HUES6 (cell line): ENCODE measurements around the gene ARHGEF38.

Experiments
- H3K27ac ChIP-seq: 2 replicates; pipeline ENCODE4 v1.7.0; 2013; ENCODE audit warnings: low read depth, mild to moderate bottlenecking, low read length, inconsistent platforms
- H3K27me3 ChIP-seq: 2 replicates; pipeline ENCODE4 v1.6.1; 2013; ENCODE audit warnings: low read length; ENCODE audit not compliant: control insufficient read depth, insufficient read depth
- H3K36me3 ChIP-seq: 2 replicates; pipeline ENCODE4 v1.6.1; 2013; ENCODE audit warnings: low read length; ENCODE audit not compliant: control insufficient read depth, insufficient read depth
- H3K4me1 ChIP-seq: 2 replicates; pipeline ENCODE4 v1.6.1; 2013; ENCODE audit warnings: low read length; ENCODE audit not compliant: control insufficient read depth, insufficient read depth
- H3K4me3 ChIP-seq: 2 replicates; pipeline ENCODE4 v1.5.1; 2013; ENCODE audit warnings: low read depth, low read length
- H3K9ac ChIP-seq: one replicate; pipeline ENCODE4 v1.6.1; 2013; ENCODE audit warnings: mild to moderate bottlenecking, low read length
- H3K9me3 ChIP-seq: 2 replicates; pipeline ENCODE4 v1.6.1; 2013; ENCODE audit warnings: low read depth, low read length; ENCODE audit not compliant: control insufficient read depth, insufficient read depth

ARHGEF38 gene

DNA sequence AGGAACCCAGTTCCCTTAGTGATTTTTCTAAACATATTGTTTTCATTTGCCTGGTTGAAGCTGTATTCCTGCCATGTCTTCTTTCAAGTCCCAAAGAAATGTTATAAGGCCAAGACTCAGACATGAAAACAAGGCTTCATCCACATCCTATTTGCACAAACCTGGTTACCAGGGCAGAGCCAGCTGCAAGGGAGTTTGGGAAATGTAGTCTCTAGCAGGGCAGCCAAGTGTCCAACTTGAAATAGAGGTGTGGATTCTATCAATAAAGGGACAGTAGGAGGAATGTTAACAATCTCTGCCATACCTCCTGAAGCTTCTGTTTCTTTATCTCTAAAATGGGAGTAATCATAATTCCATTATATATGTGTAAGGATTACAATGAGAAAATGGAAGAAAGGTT is 99.5 kb downstream of the ARHGEF38 start:
- Histone ChIP-seq H3K36me3 (no peaks in the 10 kb centered on the region), H3K9ac (no peak overlapping the region), H3K27ac (no peak overlapping the region), H3K4me1 (no peaks in the 10 kb centered on the region), H3K27me3 (no peaks in the 10 kb centered on the region), H3K9me3 (no peaks in the 10 kb centered on the region), H3K4me3 (no peak overlapping the region)

DNA sequence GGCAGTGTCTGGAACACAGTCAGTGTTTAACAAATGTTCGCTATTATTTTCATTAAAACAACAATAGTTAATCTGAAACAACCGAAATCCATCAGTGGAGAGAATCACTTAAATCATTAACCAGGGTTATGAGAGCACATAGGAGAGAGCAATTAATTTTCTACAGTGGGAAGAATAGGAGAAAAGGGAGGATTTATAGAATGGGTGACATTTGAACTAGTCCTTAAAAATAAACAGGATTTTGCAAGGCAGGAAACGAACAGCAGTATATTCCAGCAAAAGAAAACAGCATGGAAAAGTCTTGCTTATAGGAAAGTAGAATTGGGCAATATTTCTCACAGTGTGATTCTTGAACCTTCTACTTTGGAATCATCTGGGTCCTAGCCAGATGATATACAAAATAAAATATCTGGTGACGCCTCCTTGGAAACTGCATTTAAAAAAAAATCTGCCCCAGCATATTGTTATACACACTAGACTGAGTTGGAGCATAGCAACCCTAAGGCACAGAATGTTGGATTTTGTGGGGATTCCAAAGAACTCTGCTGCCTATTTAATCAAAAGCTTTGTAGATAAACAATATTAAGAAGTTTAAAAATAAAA is 100.0 kb downstream of the ARHGEF38 start:
- no peaks in the 10 kb centered on the region for H3K36me3 ChIP-seq
- no peak overlapping the region for H3K4me3 ChIP-seq
- no peak overlapping the region for H3K9ac ChIP-seq
- H3K4me1 ChIP-seq: no peaks in the 10 kb centered on the region
- H3K27ac ChIP-seq: no peak overlapping the region
- no peaks in the 10 kb centered on the region for H3K9me3 ChIP-seq
- H3K27me3 ChIP-seq: no peaks in the 10 kb centered on the region

DNA sequence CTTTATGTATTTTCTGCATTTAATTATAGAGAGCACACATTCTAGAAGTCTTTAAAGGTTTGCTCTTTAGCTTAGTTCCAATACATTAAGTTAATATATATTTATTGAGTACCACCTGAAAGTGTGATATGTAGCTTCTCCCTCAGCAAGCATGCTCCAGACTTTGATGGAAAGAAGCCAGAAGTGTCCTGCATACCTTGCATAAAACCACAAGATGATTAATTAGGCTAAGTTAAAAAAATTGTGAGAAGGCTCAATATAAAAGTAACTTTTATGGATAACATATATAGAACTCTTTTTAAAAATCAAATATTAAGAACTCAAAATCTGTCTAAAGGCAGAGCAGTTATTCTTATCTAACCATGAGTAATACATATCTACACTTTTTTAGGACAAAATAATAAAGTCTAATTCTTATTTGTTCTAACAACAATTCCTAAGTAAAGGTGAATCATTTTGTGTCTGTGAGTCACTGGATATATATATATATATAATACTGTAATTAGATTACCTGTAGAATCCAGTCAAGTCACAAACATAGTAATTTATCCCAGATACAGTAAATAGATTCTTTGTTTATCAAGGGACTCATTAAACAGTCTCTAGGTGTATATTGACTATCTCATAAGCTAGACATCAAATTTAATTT is 104.8 kb downstream of the ARHGEF38 start:
- Histone ChIP-seq H3K36me3 (no peaks in the 10 kb centered on the region), H3K9me3 (no peaks in the 10 kb centered on the region), H3K9ac (no peak overlapping the region), H3K27ac (no peak overlapping the region), H3K27me3 (no peaks in the 10 kb centered on the region), H3K4me3 (no peak overlapping the region), H3K4me1 (no peaks in the 10 kb centered on the region)

DNA sequence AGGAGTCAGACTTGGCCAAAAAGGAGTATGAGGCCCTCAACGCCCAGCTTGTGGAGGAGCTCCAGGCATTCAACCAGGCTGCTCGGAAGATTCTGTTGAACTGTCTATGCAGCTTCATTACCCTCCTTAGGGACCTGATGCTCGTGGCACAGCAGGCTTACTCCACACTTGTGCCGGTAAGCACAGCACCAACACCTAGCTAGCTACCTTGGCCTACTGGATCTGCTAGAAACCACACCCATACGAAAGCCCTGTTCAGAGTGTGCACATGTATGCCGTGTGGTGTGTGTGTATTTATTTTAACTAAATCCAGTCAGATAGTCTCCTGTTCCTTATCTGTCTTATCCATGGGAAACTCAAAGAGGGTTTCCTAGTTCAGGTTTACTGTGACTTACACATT is 106.8 kb downstream of the ARHGEF38 start:
- Histone ChIP-seq H3K27ac (no peak overlapping the region), H3K27me3 (no peaks in the 10 kb centered on the region), H3K9me3 (no peaks in the 10 kb centered on the region), H3K36me3 (no peaks in the 10 kb centered on the region), H3K4me1 (no peaks in the 10 kb centered on the region), H3K9ac (no peak overlapping the region), H3K4me3 (no peak overlapping the region)

- Histone ChIP-seq H3K4me1 (no peaks in the 10 kb centered on the region), H3K9ac (no peak overlapping the region), H3K27ac (no peak overlapping the region), H3K9me3 (no peaks in the 10 kb centered on the region), H3K36me3 (no peaks in the 10 kb centered on the region), H3K4me3 (no peak overlapping the region), H3K27me3 (no peaks in the 10 kb centered on the region)
Observed at GRCh38 chr4:105661028-105661427, 108.6 kb downstream of the ARHGEF38 start.

DNA sequence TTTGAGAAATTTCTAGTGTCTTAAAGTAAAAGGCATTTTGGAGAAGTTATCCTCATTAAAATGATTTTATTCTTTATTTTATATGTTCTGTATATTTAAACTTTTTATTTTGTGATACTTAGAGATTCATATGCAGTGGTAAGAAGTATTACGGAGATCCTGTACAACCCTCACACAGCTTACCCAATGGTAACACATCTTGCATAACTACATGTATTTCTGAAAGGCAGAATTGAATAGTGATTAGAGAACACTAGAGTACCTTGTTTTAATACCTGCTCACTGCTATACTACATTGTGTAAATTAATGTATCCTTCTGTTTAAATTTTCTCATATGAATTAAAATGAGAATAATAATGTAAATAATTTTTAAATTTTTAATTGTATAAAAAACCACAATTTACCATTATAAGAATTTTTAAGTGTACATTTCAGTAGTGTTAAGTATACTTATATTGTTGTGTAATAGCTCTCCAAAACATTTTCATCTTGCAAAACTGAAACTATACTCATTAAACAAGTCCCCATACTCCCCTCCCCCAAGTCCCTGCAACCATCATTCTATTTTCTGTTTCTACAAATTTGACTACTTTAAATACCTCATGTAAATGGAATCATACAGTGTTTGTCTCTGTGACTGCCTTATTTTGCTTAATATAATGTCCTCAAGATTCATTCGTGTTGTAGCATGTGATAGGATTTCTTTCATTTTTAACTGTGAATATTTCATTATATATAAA is 110.7 kb downstream of the ARHGEF38 start:
- Histone ChIP-seq H3K27ac (no peak overlapping the region), H3K9ac (no peak overlapping the region), H3K4me1 (no peaks in the 10 kb centered on the region), H3K36me3 (no peaks in the 10 kb centered on the region), H3K4me3 (no peak overlapping the region), H3K27me3 (no peaks in the 10 kb centered on the region; the same call in 1 of the 2 replicates), H3K9me3 (no peaks in the 10 kb centered on the region)

DNA sequence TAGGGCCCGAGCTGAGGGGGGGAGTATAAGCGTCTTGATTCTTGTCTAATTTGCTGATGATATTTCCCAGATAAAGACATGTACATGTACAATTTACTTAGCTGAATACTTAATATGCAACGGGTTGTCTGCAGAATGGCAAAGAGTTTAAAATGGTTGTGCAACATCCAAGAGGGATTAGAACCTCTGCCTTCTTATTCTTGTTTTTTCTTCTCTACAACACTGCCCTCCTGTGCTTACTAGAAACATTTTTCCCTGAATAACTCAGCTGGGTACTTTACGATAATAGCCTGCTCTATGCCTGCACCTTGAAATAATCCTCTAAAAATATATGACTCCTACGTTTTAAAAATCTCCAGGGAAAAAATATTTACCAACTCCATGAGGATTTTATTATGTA is 114.3 kb downstream of the ARHGEF38 start:
- Histone ChIP-seq H3K27ac (no peak overlapping the region), H3K36me3 (no peaks in the 10 kb centered on the region), H3K4me3 (no peak overlapping the region), H3K9ac (no peak overlapping the region), H3K27me3 (no peaks in the 10 kb centered on the region; the same call in 1 of the 2 replicates), H3K4me1 (no peaks in the 10 kb centered on the region), H3K9me3 (no peaks in the 10 kb centered on the region)

DNA sequence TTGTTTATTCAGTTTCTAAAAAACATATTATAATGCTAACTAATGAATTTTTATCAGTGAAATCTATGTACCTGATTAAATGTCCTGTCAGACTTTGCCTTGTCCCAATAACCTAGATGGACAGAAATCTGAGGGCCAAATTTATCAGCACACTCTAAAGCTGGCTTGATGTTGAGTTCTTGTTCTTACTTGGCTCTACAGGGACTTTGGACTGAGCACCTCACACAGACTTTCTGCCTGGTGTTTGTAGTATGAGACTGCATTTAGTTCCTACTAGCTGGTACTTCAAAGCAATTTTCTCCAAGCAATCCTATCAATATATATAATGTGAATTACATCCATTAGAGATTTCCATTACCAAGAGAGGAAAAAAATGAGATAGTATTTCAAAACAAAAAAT is 118.3 kb downstream of the ARHGEF38 start:
- Histone ChIP-seq H3K27me3 (no peaks in the 10 kb centered on the region; the same call in 1 of the 2 replicates), H3K9ac (no peak overlapping the region)

DNA sequence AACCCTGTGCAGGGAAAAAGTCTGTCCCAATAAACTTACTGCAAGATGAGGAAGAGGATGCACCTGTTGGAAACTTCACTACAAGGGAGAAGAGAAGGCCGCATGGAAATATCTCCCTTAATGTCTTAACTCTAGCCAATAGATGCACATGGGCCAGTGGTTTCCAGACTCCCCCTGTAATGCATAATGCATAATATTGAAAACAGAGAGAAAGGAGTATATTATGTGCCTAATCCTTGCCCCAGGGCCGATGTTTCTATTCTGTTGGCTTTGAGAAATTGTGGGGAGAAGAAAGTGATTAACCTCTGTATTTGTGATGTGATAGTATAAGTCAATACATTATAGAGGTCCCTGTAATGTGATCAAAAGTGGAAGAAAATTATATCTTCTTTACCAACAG is 118.9 kb downstream of the ARHGEF38 start:
- H3K27ac ChIP-seq: no peak overlapping the region
- no peak overlapping the region for H3K9ac ChIP-seq
- no peaks in the 10 kb centered on the region; the same call in 1 of the 2 replicates for H3K27me3 ChIP-seq
- no peaks in the 10 kb centered on the region for H3K36me3 ChIP-seq
- no peaks in the 10 kb centered on the region for H3K9me3 ChIP-seq
- H3K4me3 ChIP-seq: no peak overlapping the region
- no peaks in the 10 kb centered on the region for H3K4me1 ChIP-seq

More for the DNA sequence above, 118.3 kb downstream of the ARHGEF38 start:
- H3K27ac ChIP-seq: no peak overlapping the region
- H3K9me3 ChIP-seq: no peaks in the 10 kb centered on the region
- H3K4me1 ChIP-seq: no peaks in the 10 kb centered on the region
- no peaks in the 10 kb centered on the region for H3K36me3 ChIP-seq
- H3K4me3 ChIP-seq: no peak overlapping the region

- Histone ChIP-seq H3K36me3 (no peaks in the 10 kb centered on the region), H3K9ac (no peak overlapping the region), H3K4me3 (no peak overlapping the region), H3K9me3 (no peaks in the 10 kb centered on the region), H3K27ac (no peak overlapping the region), H3K27me3 (no peaks in the 10 kb centered on the region), H3K4me1 (no peaks in the 10 kb centered on the region)
Observed at GRCh38 chr4:105674011-105674410, 121.6 kb downstream of the ARHGEF38 start.

DNA sequence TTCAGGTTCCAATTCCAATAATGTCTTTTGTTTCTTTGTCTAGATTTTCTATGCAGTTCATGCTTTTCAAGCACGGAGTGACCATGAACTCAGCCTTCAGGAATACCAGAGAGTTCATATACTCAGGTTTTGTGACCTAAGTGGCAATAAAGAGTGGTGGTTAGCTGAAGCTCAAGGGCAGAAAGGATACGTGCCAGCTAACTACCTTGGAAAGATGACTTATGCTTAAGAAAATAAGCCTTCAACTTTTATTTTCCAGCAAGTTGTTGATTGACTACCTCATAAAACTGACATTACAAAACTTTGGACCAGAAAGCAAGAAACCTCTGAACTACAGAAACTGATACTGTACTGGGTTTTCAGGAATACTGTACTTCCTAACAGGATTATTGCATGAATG is 125.3 kb downstream of the ARHGEF38 start:
- Histone ChIP-seq H3K4me1 (no peaks in the 10 kb centered on the region), H3K9me3 (no peaks in the 10 kb centered on the region)

More for the DNA sequence above, 125.3 kb downstream of the ARHGEF38 start:
- Histone ChIP-seq H3K27me3 (no peaks in the 10 kb centered on the region), H3K27ac (no peak overlapping the region), H3K4me3 (no peak overlapping the region), H3K9ac (no peak overlapping the region), H3K36me3 (peaks cover 2% of the 10 kb centered on the region)
